ENCODE data around the gene PSTPIP1.

The PSTPIP1 gene

GRCh38 chr15:77075528-77075927, 80.6 kb downstream of the PSTPIP1 start:
- DNase-seq, result no peak

GRCh38 chr15:77076323-77076915, 81.5 kb downstream of the PSTPIP1 start:
- DNase-seq, result no peak

- DNase-seq, result no peak
Measured at GRCh38 chr15:77081971-77082370, 87.0 kb downstream of the PSTPIP1 start.

- DNase-seq, result peak in 1 of 2 experiments; percentile 45
Measured at GRCh38 chr15:77083381-77084160, 88.6 kb downstream of the PSTPIP1 start.

- DNase-seq, result no peak
Measured at GRCh38 chr15:77084436-77084835, 89.5 kb downstream of the PSTPIP1 start.

- DNase-seq, result no peak
Measured at GRCh38 chr15:77085297-77085696, 90.4 kb downstream of the PSTPIP1 start.

Data from NCI-H446 (cell line).